CD4-positive, alpha-beta T cell treated with Interleukin-21 for 1 hour (primary cell): ENCODE measurements around the gene NAV3.

Experiments used
- DNase-seq: peaks from one replicate; pipeline ENCODE4 v3.0.0-alpha.2; 2020

Gene NAV3

GRCh38 chr12:78121969-78122610 is 291.4 kb downstream of the NAV3 start:
- no peak for DNase-seq

GRCh38 chr12:78128211-78128610 is 297.5 kb downstream of the NAV3 start:
- DNase-seq: no peak

- no peak for DNase-seq
Measured at GRCh38 chr12:78143717-78144116, 313.0 kb downstream of the NAV3 start.

- no peak for DNase-seq
Measured at GRCh38 chr12:78145398-78145797, 314.7 kb downstream of the NAV3 start.

GRCh38 chr12:78146365-78146772 is 315.7 kb downstream of the NAV3 start:
- no peak for DNase-seq

- no peak for DNase-seq
Measured at GRCh38 chr12:78149459-78149858, 318.8 kb downstream of the NAV3 start.

- no peak for DNase-seq
Measured at GRCh38 chr12:78155546-78155945, 324.9 kb downstream of the NAV3 start.

- no peak for DNase-seq
Measured at GRCh38 chr12:78156751-78157150, 326.1 kb downstream of the NAV3 start.

- DNase-seq: no peak
Measured at GRCh38 chr12:78157199-78157598, 326.5 kb downstream of the NAV3 start.

- DNase-seq: no peak
Measured at GRCh38 chr12:78164154-78164553, 333.5 kb downstream of the NAV3 start.

GRCh38 chr12:78167510-78167909 is 336.8 kb downstream of the NAV3 start:
- DNase-seq: no peak

- no peak for DNase-seq
Measured at GRCh38 chr12:78171061-78171460, 340.4 kb downstream of the NAV3 start.

GRCh38 chr12:78176643-78177042 is 345.9 kb downstream of the NAV3 start:
- no peak for DNase-seq

GRCh38 chr12:78177298-78177697 is 346.6 kb downstream of the NAV3 start:
- no peak for DNase-seq

- DNase-seq: no peak
Measured at GRCh38 chr12:78179346-78179745, 348.7 kb downstream of the NAV3 start.

GRCh38 chr12:78181544-78182162 is 351.0 kb downstream of the NAV3 start:
- DNase-seq: no peak

- no peak for DNase-seq
Measured at GRCh38 chr12:78183824-78184223, 353.1 kb downstream of the NAV3 start.

- no peak for DNase-seq
Measured at GRCh38 chr12:78185109-78185508, 354.4 kb downstream of the NAV3 start.

- no peak for DNase-seq
Measured at GRCh38 chr12:78185651-78186050, 355.0 kb downstream of the NAV3 start.

GRCh38 chr12:78186670-78187069 is 356.0 kb downstream of the NAV3 start:
- no peak for DNase-seq

GRCh38 chr12:78187741-78188140 is 357.0 kb downstream of the NAV3 start:
- no peak for DNase-seq

- no peak for DNase-seq
Measured at GRCh38 chr12:78189656-78190055, 359.0 kb downstream of the NAV3 start.

- DNase-seq: no peak
Measured at GRCh38 chr12:78191611-78192010, 360.9 kb downstream of the NAV3 start.

- DNase-seq: no peak
Measured at GRCh38 chr12:78192979-78193378, 362.3 kb downstream of the NAV3 start.

- no peak for DNase-seq
Measured at GRCh38 chr12:78194448-78194847, 363.8 kb downstream of the NAV3 start.
